ENCODE data around the gene TBX18. TPM values are rescaled to one million over a fixed set of nuclear protein-coding genes. Genes with fewer than 3 reads are reported as not detected.

Gene TBX18
- total RNA-seq, 1 experiment from 2014 or later = not detected

GRCh38 chr6:84645000-84645399 is 119.4 kb downstream of the TBX18 start:
- no peak for DNase-seq
- Histone ChIP-seq H2AFZ (ENCODE audit: low read length) (no peak overlapping the region), H3K27me3 (ENCODE audit: insufficient read depth, low read length) (no peaks in the 10 kb centered on the region), H3K4me1 (ENCODE audit: insufficient read depth, low read length) (no peaks in the 10 kb centered on the region), H3K4ac (ENCODE audit: low read depth, low read length) (no peak overlapping the region), H2BK120ac (ENCODE audit: low read depth, low read length, poor library complexity, severe bottlenecking) (no peak overlapping the region), H2BK20ac (ENCODE audit: low read depth, low read length, poor library complexity, severe bottlenecking) (no peak overlapping the region), H3K23ac (ENCODE audit: insufficient read length, low read depth, low read length) (no peak overlapping the region), H3K27ac (ENCODE audit: insufficient read length, low read depth, low read length) (no peak overlapping the region), H4K8ac (replicated peaks; ENCODE audit: insufficient read length, low read depth, low read length) (no peak overlapping the region), H4K91ac (ENCODE audit: insufficient read length, low read depth, low read length) (no peak overlapping the region), H4K5ac (ENCODE audit: insufficient read length, low read depth, low read length) (no peak overlapping the region), H3K4me2 (ENCODE audit: insufficient read depth, insufficient read length, low read length) (no peak overlapping the region), H2BK15ac (ENCODE audit: low read depth, low read length) (no peak overlapping the region), H2BK5ac (ENCODE audit: insufficient read length, low read length) (no peak overlapping the region), H3K9ac (ENCODE audit: extremely low read depth, insufficient read length, low read length) (no peak overlapping the region), H3K14ac (ENCODE audit: insufficient read depth, low read length) (no peak overlapping the region), H2BK12ac (ENCODE audit: insufficient read length, low read depth, low read length) (no peak overlapping the region), H3K18ac (ENCODE audit: insufficient read length, low read depth, low read length) (no peak overlapping the region), H2AK5ac (ENCODE audit: insufficient read length, low read length) (no peak overlapping the region), H3T11ph (ENCODE audit: low read length) (no peak overlapping the region), H3K79me1 (ENCODE audit: insufficient read depth, low read depth, low read length, poor library complexity, severe bottlenecking) (no peaks in the 10 kb centered on the region), H3K9me3 (ENCODE audit: control insufficient read depth, low read depth, low read length) (no peaks in the 10 kb centered on the region), H3K79me2 (ENCODE audit: insufficient read depth, low read length) (no peaks in the 10 kb centered on the region), H4K20me1 (ENCODE audit: control insufficient read depth, insufficient read depth, insufficient read length) (no peaks in the 10 kb centered on the region), H3K56ac (ENCODE audit: insufficient read length, low read depth, low read length) (no peak overlapping the region), H3K23me2 (ENCODE audit: insufficient read length, low read depth, low read length, poor library complexity, severe bottlenecking) (no peaks in the 10 kb centered on the region)
- TF ChIP-seq CTCF (conservative IDR thresholded peaks at IDR 0.05) = no peak
- H3K27ac Mint-ChIP-seq = no peak overlapping the region
- no peaks in the 10 kb centered on the region for H3K4me1 Mint-ChIP-seq
- H3K9me3 Mint-ChIP-seq = no peaks in the 10 kb centered on the region
- H3K27me3 Mint-ChIP-seq (ENCODE audit: low read depth) = no peaks in the 10 kb centered on the region
- H3K4me3 Mint-ChIP-seq = no peak overlapping the region
- H3K36me3 Mint-ChIP-seq (ENCODE audit: insufficient read depth in 1 of 3, low read depth in 3 of 3) = no peaks in the 10 kb centered on the region

Measured in H9 (cell line).